GM18909 (cell line): Measurements from ENCODE around the gene PDIA2.
"Not testable (repeated sequence)": the region's sequence is repeated elsewhere in the genome, so short reads cannot be mapped to it uniquely, and the experiment has no call there.

Source experiments
- ATAC-seq: cut with Tn5 transposase; IDR thresholded peaks from one replicate; pipeline ENCODE4 v1.9.1; 2021; ENCODE audit warnings: mild to moderate bottlenecking; ENCODE audit not compliant: unreplicated experiment, poor library complexity

The PDIA2 gene, protein sequence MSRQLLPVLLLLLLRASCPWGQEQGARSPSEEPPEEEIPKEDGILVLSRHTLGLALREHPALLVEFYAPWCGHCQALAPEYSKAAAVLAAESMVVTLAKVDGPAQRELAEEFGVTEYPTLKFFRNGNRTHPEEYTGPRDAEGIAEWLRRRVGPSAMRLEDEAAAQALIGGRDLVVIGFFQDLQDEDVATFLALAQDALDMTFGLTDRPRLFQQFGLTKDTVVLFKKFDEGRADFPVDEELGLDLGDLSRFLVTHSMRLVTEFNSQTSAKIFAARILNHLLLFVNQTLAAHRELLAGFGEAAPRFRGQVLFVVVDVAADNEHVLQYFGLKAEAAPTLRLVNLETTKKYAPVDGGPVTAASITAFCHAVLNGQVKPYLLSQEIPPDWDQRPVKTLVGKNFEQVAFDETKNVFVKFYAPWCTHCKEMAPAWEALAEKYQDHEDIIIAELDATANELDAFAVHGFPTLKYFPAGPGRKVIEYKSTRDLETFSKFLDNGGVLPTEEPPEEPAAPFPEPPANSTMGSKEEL

DNA sequence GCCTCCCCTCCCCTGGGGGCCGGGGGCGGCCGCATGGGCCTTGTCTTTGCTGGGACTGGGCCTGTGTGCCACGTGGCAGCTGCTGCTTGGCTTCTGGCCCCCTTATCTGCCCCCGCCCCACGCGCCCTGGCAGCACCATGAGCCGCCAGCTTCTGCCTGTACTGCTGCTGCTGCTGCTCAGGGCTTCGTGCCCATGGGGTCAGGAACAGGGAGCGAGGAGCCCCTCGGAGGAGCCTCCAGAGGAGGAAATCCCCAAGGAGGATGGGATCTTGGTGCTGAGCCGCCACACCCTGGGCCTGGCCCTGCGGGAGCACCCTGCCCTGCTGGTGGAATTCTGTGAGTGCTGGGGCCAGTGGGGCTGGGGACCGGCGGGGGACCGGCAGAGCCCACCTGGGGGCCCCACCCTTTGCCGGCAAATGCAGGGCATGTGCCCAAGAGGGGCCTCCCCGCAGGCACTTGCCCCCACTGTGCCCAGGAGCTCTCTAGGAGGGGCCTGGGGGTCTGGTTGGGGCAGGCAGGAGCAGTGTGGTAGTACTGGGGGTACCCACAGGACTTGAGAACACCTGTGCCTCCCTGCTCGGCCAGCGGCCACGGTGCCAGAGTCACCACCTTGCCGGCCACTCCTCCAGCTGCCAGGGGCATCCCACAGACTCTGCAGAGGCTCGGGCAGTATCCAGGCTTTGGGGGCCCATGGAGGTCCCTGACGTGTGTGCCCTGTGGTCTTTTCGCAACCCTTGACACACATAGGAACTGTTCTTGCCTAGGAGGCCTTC, at the start of gene PDIA2:
PDIA2 (plus strand) TSS at position 132 of the 773 bp plus-strand sequence; CDS start at position 138, 6 bp downstream.
- ATAC-seq = no peak

DNA sequence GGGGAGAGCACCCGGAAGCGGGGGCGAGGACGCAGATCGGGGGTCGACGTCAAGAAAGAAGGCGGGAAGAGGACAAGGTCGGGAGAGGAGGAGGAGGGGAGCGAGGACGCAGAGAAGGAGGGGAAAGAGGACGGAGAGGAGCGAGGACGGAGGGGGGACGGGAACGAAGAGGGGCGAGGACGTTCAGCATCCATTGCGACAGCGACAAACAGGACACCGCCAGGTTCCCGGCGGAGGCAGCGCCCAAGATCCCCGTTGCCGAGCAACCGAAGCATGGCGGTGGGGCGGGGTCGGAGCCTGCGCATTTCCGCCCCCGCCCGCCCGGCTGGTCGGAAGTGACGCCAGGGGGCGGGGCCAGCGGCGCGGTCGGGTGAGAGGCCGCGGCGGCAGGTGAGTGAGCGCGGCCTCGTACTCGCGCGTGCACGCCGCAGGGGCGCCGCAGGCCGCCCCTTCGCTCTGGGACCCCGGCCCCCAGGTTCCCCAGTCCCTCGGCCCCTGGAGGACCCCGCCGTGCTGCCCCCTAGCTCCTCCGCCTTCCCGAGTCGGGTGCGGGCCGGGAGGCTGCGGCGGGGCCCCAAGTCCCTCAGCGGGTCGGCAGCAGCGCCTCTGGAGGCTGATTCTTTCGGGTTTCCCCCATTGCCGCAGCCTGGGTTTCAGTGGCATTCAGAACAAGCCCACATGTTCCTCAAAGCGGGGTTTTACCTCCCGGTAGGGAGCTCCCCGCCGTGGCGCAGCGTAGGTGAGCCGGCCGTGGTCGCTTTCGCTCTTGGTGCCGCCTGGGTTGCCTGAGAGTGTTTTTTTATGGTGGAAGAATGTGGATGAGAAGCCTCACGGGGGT, 48.3 kb upstream of the PDIA2 start, which contains the start of gene FAM234A:
FAM234A (plus strand) TSS at position 354 of the 838 bp plus-strand sequence. CDS start 19,593 bp downstream, outside the sequence.
- ATAC-seq = peak; percentile 84

DNA sequence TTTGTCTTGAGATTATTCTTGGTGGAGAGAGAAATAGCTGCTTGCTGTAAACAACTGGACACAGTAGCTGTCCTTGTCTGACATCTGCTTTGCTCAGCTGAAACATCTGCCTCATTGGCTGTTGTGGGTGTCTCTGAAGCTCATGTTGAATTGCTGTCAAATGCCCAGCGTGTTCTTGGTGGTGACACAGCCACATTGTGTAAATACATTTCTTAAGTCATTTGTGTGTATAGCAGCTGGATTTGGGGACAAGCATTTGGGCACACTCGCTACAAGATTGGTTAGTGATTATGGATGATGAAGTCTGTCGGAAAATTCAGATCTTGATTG, 43.1 kb upstream of the PDIA2 start:
- no peak for ATAC-seq

DNA sequence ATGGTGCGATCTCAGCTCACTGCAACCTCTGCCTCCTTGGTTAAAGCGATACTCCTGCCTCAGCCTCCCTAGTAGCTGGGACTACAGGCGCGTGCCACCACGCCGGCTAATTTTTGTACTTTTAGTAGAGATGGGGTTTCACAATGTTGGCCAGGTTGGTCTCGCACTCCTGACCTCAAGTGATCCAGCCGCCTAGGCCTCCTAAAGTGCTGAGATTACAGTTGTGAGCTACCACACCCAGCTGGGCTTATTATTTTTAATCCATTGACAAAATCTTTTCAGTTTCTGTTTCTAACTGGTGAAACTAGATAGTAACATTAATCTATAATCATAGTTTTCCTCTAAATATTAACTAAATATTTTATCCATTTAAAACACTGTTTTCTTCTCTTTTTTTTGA, 42.4 kb upstream of the PDIA2 start:
- ATAC-seq = no peak

DNA sequence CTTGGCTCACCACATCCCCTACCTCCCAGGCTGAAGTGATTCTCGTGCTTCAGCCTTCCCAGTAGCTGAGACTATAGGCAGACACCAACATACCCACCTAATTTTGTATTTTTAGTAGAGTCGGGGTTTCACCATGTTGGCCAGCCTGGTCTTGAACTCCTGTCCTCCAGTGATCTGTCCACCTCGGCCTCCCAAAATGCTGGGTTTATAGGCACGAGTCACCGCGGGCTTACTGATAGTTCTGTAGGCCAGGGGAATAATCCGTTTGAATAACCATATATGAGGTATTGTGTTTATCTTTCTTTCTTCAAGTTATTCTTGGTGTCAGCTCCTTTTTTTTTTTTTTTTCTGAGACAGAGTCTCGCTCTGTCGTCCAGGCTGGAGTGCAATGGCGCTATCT, 40.7 kb upstream of the PDIA2 start:
- ATAC-seq = no peak

DNA sequence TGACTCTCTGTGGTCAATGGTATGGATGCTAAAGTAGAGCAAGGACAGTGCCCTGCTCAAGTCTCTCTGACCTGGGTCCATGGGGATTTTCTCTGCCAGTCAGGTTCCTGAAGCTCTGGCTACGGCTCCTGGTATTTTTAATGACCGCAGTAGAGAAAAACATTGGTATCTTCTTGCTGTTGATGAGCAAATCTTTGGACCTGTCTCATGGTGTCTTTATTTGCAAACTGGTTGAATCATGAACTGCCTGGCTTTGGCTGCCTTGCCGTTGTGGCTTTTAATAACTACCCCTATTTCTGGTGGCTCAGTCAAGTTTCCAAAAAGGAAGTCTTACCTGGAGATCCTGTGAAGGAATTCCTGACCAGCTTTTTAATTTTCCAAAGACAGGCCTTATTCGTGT, 39.6 kb upstream of the PDIA2 start:
- ATAC-seq = no peak

DNA sequence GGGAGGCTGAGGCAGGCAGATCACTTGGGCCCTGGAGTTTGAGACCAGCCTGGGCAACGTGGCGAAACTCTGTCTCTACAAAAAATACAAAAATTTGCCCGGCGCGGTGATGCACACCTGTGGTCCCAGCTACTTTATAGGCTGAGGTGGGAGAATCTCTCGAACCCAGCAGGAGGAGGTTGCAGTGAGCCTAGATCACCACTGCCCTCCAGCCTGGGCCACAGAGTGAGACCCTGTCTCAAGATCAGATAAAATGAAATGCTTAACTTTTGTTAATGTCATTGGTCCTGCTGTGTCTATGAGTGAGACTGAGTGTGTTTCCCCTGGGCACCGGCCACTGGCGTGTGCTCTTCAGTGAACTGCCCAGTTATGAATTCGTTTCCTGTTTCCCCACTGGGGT, 37.9 kb upstream of the PDIA2 start:
- no peak for ATAC-seq

DNA sequence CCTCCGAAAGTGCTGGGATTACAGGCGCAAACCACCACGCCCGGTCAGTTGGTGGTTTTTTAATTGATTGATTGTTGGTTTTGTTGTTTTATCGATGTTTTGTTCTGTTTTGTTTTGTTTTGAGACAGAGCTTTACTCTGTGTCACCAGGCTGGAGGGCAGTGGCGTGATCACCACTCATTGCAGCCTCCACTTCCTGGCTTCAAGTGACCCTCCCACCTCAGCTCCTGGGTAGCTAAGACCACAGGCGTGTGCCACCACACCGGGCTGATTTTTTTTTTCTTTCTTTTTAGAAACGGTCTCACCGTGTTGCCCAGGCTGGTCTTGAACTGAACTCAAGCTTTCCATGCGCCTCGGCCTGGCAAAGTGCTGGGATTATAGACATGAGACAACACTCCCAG, 35.9 kb upstream of the PDIA2 start:
- ATAC-seq = no peak

DNA sequence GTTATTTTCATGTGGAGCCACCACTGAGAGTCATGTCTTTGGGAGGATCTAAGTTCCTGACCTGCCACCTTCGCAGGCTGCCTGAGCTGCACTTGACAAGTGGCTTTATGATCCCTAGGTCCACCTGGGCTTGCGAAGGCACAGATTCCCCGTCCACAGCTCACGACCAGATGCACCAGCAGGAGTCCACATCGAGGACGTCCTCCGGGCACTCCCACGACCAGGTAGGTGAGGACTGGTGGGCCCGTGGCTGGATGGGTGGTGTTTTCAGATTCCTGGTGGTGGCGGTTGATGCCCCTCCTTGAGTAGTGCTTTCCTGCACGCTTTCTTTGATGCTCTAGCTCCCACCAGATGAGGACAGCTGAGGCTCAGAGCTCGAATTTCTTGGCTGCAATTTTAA, 33.5 kb upstream of the PDIA2 start:
- ATAC-seq = no peak

DNA sequence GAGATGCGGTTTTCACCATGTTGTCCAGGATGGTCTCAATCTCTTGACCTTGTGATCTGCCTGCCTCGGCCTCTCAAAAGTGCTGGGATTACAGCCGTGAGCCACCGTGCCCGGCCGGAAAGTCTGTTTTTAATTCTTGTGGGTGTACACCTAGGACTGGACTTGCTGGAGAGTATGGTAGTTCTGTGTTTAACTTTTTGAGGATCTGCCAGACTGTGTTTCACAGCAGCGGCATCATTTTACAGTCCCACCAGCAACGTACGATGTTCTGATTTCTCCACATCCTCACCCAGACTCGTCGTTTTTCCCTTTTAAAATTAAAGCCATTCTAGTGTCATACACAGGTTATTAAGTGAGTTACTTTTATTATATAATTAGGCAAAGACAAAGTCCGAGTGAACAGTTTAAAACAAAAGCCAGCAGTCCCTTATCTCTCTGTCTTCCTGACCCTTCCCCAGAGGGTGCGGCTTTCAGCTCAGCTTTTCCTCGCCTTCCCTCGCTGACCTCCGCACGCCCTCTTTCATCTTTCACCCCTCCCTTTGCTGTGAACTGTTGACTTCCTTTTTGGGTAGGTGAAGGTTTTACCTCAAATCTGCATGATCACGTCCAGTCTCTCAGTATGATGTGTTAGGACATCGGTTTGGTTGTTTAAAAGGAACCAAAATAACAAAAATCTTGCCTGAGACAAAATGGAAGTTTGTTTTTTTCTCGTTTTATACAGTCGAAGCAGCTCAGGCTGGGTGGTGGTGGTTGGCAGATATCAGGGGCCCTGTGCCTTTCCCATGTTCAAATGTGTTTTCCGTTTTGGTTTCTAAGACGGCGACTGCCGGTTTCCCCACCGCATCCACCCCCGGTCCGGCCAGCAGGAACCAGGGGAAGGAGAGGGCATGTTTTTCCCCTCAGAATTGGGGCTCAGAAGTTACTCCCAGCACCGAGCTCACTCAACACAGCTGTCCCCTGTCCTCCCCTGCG, 30.3 kb upstream of the PDIA2 start:
- ATAC-seq = no peak

DNA sequence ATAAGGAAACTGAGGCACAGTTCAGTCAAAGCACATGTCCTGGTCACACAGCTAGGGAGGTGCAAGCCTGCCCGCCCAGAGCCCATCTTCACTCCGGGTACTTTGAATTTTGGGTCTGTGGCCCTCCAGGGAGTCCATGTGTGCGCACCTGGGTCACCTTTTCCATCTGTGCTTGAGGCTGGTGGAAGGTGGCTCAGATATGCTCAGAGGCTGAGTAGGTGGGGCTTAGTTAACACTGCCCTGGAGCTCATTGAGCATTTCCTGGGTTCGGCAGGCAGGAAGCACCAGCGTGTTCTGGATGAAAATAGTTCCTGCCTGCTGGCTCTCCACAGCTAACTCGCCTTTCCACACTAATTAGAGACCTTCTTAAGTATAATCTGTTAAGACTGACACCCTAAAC, 29.1 kb upstream of the PDIA2 start:
- ATAC-seq = no peak

DNA sequence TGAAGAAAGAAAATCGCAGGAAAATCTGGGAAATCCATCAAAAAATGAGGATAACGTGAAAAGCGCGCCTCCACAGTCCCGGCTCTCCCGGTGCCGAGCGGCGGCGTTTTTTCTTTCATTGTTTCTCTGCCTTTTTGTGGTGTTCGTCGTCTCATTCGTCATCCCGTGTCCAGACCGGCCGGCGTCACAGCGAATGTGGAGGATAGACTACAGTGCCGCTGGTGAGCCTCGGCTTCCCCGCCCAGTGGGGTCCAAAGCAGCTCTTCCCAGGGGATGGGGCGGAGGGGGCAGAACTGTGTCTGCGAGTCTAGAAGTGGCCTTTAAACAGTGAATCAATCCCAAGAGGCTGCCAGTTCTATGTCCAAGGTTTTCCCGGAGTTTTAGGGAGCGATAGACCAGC, 28.5 kb upstream of the PDIA2 start:
- ATAC-seq = no peak

DNA sequence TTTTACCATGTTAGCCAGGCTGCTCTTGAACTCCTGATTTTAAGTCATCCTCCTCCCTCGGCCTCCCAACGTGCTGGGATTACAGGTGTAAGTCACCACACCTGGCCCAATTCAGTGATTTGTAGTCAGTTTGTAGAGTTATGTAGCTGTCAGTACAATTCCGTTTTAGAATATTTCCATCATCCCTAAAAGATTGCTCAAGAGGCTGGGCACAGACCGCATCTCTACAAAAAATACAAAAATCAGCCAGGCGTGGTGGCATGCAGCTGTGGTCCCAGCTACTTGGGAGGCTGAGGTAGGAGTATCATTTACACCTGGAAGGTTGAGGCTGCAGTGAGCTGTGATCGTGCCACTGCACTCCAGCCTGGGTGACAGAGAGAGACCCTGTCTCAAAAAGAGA, 27.8 kb upstream of the PDIA2 start:
- no peak for ATAC-seq

DNA sequence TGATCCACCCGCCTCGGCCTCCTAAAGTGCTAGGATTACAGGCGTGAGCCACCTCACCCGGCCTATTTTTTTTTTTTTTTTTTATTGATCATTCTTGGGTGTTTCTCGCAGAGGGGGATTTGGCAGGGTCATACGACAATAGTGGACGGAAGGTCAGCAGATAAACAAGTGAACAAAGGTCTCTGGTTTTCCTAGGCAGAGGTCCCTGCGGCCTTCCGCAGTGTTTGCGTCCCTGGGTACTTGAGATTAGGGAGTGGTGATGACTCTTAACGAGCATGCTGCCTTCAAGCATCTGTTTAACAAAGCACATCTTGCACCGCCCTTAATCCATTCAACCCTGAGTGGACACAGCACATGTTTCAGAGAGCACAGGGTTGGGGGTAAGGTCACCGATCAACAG, 24.9 kb upstream of the PDIA2 start:
- not testable (repeated sequence) for ATAC-seq

DNA sequence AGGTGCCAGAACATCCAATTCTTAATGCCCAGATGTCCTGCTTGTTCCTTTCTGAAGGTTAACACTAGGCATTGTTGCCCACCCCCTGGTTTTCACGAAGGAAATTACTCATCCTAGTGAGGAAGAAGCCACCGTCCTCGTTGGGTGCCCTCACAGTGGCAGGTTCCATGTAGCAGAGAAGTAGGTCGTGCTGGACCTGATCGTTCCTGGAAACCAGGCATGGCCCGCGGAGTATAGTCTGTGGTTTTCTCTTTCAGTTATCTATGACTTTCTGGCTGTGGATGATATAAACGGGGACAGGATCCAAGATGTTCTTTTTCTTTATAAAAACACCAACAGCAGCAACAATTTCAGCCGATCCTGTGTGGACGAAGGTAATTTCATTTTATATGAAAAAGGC, 23.7 kb upstream of the PDIA2 start:
- no peak for ATAC-seq

DNA sequence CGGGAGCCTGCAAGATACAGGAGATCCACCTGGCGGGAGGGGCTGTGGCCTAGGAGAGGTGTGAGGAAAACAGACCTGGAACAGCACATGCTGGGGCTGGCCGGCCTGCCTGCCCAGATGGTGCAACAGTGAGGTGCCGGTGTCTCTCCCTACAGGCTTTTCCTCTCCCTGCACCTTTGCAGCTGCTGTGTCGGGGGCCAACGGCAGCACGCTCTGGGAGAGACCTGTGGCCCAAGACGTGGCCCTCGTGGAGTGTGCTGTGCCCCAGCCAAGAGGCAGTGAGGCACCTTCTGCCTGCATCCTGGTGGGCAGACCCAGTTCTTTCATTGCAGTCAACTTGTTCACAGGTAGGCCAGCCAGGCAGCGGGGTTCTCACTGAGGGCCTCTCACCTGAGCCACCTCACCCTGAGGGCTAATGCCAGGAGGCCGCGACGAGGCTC, 23.1 kb upstream of the PDIA2 start:
- ATAC-seq = no peak

DNA sequence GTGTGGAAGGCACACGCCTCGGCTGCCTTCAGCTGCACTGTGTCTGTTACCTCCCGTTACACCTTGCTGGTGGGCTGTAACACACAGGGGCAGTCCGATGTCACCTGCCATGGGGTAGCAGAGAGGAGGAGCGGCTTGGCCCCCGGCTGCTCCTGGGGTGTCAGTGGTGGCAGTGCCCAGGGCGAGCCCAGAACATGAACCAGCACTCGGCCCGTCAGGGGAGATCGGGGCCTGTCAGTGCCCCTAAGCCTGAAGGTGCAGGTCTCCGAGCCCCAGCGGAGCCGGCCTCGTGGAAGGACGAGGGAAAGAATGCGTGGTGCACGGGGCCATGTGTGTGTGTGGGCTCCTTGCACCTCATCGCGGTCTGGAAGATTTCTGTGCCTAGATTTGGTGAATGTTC, 22.6 kb upstream of the PDIA2 start:
- no peak for ATAC-seq

DNA sequence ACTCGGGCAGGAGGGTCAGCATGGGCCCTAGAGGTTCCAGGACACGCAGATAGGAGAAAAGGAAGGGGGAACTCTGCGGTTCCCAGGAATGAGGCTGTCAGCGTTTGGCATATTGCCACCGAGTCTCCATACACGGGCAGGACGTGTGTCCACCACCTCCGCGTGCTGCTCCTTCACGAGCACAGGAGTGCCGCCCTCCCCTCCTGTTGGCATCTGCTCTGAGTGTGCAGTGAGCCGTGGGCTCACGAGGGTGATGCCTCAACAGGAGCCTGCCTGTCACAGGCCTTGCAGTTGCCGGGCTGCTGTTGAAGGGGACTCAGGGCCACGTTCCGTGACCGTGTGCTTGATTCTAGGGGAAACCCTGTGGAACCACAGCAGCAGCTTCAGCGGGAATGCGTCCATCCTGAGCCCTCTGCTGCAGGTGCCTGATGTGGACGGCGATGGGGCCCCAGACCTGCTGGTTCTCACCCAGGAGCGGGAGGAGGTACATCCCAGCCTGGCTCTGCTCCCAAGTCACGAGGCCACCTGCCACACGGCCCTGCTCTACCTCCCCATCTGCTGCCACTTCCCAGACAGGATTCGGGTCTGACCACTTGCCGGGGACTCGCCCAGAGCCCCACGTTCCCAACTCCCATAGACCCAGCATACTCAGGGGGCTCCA, 21.8 kb upstream of the PDIA2 start:
- no peak for ATAC-seq
